ENCODE measurements around the gene PLEKHG4.
A peak's percentile ranks its signal among the peaks of the same experiment; 100 is the strongest.

The PLEKHG4 gene

GRCh38 chr16:67294171-67294757, 14.9 kb downstream of the PLEKHG4 start:
- DNase-seq: no peak

DNA sequence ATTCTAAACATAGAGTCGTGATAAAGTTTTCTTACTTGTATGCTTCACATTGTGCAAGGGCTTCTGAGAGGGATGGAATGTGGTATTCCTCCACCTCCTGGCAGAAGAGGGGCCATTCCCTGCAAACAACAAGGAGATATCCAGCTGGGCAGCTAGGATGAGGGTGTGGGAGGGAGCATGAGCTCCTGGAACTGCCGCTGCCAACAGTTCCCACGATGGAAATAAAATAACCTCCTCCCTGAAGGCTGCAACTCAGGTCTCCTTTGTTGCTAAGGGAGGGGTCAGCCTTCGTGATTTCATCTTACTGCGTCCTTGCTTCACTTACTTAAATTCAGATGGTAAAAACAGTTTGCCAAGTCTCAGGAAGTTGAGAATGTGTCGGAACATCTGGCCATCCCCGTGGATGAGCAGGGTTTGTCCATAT, 15.6 kb downstream of the PLEKHG4 start:
- DNase-seq: no peak

DNA sequence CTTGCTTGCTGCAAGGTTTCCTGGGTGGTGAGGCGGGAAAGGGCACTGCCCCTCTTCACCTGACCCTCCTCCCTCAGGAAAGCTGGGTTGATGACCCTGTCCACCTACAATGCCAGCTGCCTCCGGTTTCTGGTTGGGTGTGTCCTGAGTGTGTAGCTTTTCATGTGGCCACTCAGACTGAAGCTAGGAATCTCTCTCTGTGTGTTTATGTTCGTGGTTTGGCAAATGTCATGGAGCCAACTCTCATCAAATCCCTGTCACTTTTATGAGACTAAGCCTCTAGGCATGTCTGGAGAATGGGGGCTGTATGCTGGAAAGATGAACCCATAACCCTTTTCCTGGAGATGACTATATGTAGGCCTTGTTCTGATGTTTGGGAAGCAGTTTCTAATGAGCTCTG, 17.1 kb downstream of the PLEKHG4 start:
- DNase-seq: no peak

- no peak for DNase-seq
These were observed 18.9 kb downstream of the PLEKHG4 start for GRCh38 chr16:67298277-67298676.

- DNase-seq: no peak
These were observed 19.9 kb downstream of the PLEKHG4 start for GRCh38 chr16:67299269-67299668.

GRCh38 chr16:67301080-67301782, 21.9 kb downstream of the PLEKHG4 start:
- DNase-seq: no peak

DNA sequence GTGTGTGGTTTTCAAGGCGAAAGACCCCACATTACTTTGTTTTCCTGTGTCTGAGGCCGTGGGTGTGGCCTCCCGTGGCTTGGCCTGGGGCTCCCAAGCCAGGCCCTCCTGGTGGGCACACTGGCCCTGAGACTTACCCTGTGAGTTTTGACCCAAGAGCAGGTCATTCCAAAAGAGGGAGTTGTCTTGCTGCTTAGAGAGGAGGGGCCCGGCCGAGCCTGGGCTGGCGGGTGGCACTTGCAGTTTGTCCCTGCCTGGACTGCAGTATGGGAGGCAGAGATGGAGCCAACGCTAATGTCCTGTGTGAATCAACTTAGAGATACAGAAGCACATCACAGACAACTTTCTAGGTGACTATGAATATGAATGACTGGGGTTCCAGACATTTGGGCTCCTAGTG, 22.7 kb downstream of the PLEKHG4 start:
- DNase-seq: no peak

DNA sequence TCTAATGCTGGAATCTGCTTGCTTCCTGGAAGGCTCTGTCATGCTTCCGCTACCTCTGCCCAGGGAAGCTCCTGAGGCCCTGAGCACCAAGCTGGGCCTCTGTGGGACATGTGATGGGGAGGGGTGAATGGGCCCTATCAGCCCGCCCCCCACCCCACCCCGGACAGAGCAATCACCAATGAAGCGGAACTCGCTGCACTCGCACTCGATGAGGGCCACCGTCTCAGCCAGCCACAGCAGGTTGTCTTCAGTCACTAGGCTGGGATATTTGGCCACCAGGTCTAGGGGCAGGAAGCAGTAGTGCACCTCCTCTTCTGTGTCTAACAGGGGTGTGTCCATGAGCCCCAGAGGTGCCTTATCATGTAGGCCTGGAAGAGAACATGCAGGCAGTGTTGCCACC, 23.6 kb downstream of the PLEKHG4 start:
- DNase-seq: no peak

- DNase-seq: no peak
These were observed 24.7 kb downstream of the PLEKHG4 start for GRCh38 chr16:67304020-67304419.

DNA sequence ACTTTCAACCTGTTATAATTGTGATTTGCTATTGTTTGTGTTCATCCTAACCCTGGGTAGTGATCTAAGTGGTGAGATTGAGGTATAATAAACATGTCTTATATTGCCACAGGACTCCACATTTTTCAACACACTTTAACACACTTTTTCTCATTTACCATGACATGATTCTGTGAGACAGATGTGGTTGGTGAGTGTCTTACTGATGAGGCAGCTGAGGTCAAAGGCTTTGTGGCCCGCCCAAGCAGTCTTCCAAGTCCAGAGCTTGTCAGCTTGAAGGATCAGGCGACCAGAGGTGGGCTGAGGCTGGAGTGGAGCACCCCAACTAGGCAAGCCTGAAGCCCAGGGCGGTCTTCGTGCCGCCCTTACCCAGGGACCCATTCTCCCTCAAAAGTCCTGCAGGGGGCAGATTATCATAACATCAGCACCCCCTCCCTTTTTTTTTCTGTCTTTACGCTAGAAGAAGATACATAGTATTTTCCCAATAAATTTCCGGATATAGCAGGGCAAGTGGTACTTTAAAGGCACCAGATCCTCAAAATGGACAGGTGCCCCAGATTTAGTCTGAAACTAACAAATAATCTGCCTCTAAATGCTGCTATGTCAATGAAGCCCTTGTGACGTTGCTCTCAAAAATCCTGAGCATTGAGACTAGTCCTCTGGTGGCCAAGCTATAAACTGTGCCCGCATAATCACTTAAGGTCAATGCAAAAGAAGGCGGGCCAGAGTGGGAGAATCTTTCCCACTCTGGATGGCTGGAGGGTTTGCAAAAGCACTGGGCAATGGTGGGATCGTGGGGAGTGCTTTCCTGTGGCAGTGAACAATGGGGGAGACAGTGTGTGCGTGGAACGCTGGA, 26.1 kb downstream of the PLEKHG4 start:
- DNase-seq: no peak

- no peak for DNase-seq
These were observed 31.2 kb downstream of the PLEKHG4 start for GRCh38 chr16:67310561-67310960.

DNA sequence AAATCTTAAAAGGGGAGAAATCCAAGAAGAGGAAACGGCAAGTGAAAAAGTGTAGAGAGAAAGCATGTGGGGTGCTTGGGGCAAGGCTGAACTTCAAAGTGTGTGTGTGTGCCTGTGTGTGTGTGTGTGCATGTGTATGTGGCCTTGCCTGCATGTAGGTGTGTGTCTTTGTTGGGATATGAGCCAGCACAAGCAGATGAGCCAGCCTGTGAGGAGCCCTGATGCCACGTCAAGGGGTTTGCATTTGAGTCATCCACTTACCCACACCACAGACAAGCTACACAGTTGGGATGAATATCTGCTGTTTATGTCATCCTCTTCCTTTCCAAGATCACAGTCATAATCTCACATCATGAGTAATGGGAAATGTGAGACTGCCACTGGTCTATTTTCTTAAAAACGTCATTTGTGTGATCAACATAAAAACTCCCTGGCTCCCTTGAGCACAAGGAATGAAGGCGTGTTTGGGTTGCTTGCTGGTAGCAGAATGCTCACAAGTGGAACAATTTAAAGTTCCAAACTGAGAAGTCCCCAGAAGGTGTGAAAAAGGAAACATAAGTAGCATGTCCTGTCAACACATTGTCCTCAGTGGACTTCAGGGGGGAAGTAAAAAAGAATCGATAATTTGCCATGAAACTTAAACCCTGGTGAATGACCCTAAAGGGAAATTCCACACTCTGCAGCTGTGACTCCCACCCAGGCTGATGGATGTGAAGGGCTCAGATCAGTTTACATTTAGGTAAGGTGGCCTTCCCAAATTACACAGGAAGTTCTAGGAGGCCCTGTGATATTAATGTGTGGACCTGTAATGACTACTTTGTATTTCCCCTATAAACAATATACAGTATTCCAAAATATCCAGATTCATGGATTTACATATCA, 32.5 kb downstream of the PLEKHG4 start:
- peak; percentile 77 to 85 for DNase-seq

GRCh38 chr16:67312719-67313118, 33.4 kb downstream of the PLEKHG4 start:
- no peak for DNase-seq

DNA sequence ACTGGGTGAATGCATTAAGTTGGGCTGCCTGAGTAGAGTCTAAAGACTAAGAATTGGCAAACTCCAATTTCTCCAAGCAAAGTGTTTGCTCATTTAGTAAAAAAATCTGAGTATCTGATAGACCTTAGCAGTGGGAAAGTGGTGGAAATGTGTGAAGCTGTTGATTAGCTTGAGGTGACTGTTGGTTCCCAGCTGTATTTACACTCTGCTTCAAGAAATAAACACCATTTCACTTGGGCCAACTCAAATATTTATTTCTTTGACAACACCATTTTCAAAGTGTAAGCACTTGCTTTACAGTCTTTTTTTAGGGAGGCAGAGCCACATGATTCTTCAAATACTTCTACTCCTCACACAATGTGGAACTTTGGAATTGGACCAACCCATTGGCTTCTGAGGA, 38.5 kb downstream of the PLEKHG4 start:
- DNase-seq: no peak

- no peak for DNase-seq
These were observed 46.8 kb downstream of the PLEKHG4 start for GRCh38 chr16:67326115-67326471.

DNA sequence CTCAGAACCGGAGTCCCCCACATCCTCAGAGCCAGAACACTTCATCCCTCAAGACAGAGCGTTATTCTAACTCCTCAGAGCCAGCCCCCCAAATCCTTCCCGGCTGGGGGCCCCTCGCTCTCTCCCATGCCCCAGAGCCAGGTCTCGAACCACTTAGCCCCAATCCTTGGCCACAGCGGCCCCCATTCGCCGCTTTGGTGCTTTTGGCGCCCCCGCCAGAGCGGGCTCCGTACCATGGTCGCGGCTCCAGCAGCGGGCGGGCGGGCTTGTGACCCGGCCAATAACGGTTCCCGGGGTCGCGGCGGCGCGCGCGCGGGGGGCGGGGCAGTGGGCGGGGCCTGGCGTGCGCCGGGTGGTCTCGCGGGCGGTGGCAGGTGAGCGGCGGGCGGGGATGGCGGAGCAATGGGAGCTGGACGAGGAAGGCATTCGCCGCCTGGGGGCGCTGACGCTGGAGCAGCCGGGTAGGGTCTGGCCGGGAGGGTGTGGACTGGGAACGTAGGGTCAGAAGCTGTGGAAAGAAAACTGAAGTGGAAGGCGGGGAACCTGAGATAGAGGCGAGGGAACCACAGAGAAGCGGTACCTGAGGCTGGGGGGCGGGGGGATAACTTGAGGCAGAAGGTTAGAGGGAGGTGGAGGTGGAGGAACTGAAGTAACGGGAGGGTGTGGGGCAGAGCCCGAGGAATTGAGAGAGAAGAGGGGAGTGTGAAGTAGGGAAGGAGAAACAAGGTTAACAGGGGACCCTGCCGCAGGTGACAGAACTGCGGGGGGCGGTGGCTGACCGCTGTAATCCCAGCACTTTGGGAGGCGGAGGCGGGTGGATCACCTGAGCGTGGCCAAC, 47.4 kb downstream of the PLEKHG4 start, which contains the start of the genes KCTD19 and LRRC36:
Gene KCTD19 (minus strand): TSS at position 270 of the 838 bp plus-strand sequence. CDS start 34 bp downstream, at position 236.
Gene LRRC36 (plus strand): TSS at position 344 of the 838 bp plus-strand sequence. CDS start 48 bp downstream, at position 392.
- DNase-seq: peak; percentile 61 to 62

DNA sequence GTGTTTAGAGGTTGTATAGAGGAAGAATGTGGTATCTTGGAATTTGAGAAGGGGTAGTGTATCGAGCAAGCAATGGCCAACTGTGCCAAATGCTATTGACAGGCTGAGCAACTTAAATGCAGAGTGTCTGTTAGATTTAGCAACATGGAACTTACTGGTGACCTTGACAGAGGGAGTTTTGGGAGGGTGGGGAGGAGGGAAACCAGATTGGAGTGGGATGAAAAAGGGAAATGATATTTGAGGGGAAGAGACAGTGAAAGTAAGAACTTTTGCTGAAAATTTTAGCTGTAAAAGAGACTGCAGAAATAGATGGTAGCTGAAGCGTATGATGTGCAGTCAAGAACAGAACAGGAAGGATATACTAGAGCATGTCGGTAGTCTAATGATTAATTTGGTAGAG, 48.4 kb downstream of the PLEKHG4 start:
- no peak for DNase-seq

- no peak for DNase-seq
These were observed 50.6 kb downstream of the PLEKHG4 start for GRCh38 chr16:67329901-67330300.

DNA sequence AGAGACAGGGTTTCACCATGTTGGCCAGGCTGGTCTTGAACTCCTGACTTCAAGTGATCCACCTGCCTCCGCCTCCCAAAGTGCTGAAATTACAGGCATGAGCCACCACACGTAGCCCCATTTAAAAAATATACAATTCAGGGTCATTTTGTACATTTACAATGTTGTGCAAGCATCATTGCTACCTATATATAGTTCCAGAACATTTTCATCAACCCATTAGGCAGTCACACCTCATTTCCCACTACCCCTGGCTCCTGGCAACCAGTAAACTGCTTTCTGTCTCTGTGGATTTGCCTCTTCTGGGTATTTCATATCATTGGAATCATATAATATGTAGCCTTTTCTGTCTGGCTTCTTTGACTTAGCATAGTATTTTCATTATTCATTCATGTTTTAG, 54.0 kb downstream of the PLEKHG4 start:
- DNase-seq: no peak

DNA sequence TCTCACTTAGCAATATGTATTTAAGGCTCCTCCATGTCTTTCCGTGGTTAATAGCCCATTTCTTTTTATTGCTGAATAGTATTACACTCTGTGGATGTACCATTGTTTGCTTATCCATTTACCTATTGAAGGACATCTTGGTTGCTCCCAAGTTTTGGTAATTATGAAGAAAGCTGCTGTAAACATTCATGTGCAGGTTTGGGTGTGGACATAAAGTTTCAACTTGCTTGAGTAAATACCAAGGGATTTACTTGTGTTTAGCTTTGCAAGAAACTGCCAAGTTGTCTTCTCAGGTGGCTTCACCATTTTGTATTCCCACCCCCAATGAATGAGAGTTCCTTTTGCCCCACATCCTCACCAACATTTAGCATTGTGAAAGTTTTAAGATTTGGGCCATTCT, 56.8 kb downstream of the PLEKHG4 start:
- DNase-seq: no peak

- no peak for DNase-seq
These were observed 57.3 kb downstream of the PLEKHG4 start for GRCh38 chr16:67336648-67337047.

All from stimulated activated CD4-positive, alpha-beta T cell treated with anti-CD3 and anti-CD28 coated beads, Interleukin-2, amount 100 ng/mL, for 48 hours (primary cell).